Ovary (tissue), 9 donors: ENCODE results near the gene NIN. TPM values are rescaled to one million over a fixed set of nuclear protein-coding genes. Genes with fewer than 3 reads are reported as not detected.
A peak's percentile ranks its signal among the peaks of the same experiment; 100 is the strongest.

ENCODE experiments used
- DNase-seq, 5 donors: peaks; one replicate each; pipeline ENCODE4 v3.0.0-alpha.2; 2019 to 2020
- H3K27ac ChIP-seq, 2 donors: fragments of 200-600 bp; one replicate each; pipeline versions ENCODE4 v1.5.1 to v1.8.0; 2019 to 2022
- H3K27me3 ChIP-seq: fragments of 200-600 bp; one replicate; pipeline ENCODE4 v1.8.0; 2022
- H3K36me3 ChIP-seq: fragments of 200-600 bp; sonication (generic); one replicate; pipeline ENCODE4 v1.5.1; 2019
- H3K4me1 ChIP-seq: one replicate; pipeline ENCODE4 v1.8.1; 2013; ENCODE audit warnings: mild to moderate bottlenecking, moderate library complexity; ENCODE audit not compliant: insufficient read depth
- H3K4me3 ChIP-seq: fragments of 200-600 bp; sonication (generic); one replicate; pipeline ENCODE4 v1.5.1; 2017
- H3K9me3 ChIP-seq, 2 donors: fragments of 200-600 bp in 1 of 2; sonication (generic) in 1 of 2; one replicate each; pipeline versions ENCODE4 v1.5.1 to v1.8.1; 2013 to 2019; ENCODE audit warnings: mild to moderate bottlenecking in 1 of 2, moderate library complexity in 1 of 2
- EP300 ChIP-seq: sonication (generic); formaldehyde crosslinking; IDR thresholded peaks from one replicate; pipeline ENCODE4 v1.6.1; 2017; ENCODE audit warnings: antibody characterized with exemption
- POLR2A ChIP-seq: fragments of 450-650 bp; IDR thresholded peaks from one replicate; pipeline ENCODE4 v1.6.1; 2017; ENCODE audit warnings: antibody characterized with exemption, mild to moderate bottlenecking, moderate library complexity
- WGBS, 3 donors: extraction: QIAGEN DNeasy Blood & Tissue Kit in 1 of 3; methylation state at CpG; one replicate each; pipeline versions ENCODE4 v1.1.5 to v1.1.7; 2013 to 2017; 5-methylcytosine and 5-hydroxymethylcytosine counted together
- intact Hi-C, 4 donors: fragments of 100-400 bp; cut with DNase I; formaldehyde crosslinking; loops; one replicate each; pipeline versions ENCODE4 v1.11.0 to v1.15.1; 2022 to 2023
- polyA plus RNA-seq, 2 donors: library from polyadenylated mRNA; stranded (reverse); fragments of 200-250 nt in 1 of 2; fragments of 350-450 nt in 1 of 2; fragmentation: Illumina TruSeq in 1 of 2; extraction: RNeasy Lipid Tissue Mini Kit (QIAGEN cat#74804) in 1 of 2; gene quantifications; one replicate each; pipeline ENCODE4 v1.2.3, GENCODE V29; 2013 to 2014
- total RNA-seq, 7 donors: library from RNA; depleted of rRNA in 2 of 7; stranded (reverse); fragments of >200 nt in 2 of 7; fragmentation: NEBNext Ultra II Directional in 3 of 7; extraction: Animal tissue kit (Norgen Biotek cat#: 25700) in 3 of 7; gene quantifications; one replicate each; pipeline versions ENCODE4 v1.1.0 to v1.2.4, GENCODE V29; 2016 to 2023
- TF ChIP-seq, protein P1 (sequence below), 3 donors: fragments of 450-650 bp in 2 of 3; fragments of 200-600 bp in 1 of 3; IDR thresholded peaks; one replicate each; pipeline versions ENCODE4 v1.5.1 to v1.8.0; 2016 to 2022; ENCODE audit warnings: antibody characterized with exemption in 3 of 3, mild to moderate bottlenecking in 1 of 3
- donor health status: DM: no; HTN: no; CAD: no; lungs with moderate emphysema.
- donor health status: DM: no; HTN: no; CAD: no.
- donor health status: Bipolar disorder and iron deficiency.
- donor health status: DM: yes; HTN: yes; CAD: no.
- donor health status: DM: no; HTN: no; CAD: no.
- donor health status: DM: yes; HTN: yes; CAD: no.

Gene NIN
- total and polyA plus RNA-seq, 9 donors, result 6.4 to 32.4 (median 28.0) TPM

DNA sequence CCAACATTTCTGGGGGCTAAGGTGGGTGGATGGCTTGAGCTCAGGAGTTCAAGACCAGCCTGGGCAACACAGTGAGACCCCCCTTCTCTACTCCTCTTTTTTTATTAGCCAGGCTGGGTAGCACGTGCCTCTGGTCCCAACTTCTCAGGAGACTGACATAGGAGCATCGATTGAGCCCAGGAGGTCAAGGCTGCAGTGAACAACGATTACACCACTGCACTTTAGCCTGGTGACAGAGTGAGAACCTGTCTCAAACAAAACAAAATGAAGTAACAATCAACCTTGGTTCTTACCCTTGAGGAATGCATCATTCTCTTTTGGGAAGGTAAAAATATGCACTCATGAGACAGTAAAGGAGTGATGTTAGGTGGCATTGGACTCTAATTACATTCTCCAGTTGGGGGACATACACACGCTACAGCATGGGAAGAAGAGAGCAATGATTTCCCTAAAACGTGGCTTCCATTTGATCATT lies 3.9 kb upstream of the NIN start:
- Histone ChIP-seq H3K4me3 (no peak overlapping the region), H3K4me1 (no peaks in the 10 kb centered on the region), H3K27ac (no peak overlapping the region), H3K36me3 (no peaks in the 10 kb centered on the region), H3K9me3 (no peaks in the 10 kb centered on the region), H3K27me3 (no peaks in the 10 kb centered on the region)
- intact Hi-C loops, result no loop called here
- 76 to 83% (median 78%) methylated on average over 5 of the region's 5 CpGs for WGBS, 3 donors
- DNase-seq, result no peak
- TF ChIP-seq, protein P1, sequence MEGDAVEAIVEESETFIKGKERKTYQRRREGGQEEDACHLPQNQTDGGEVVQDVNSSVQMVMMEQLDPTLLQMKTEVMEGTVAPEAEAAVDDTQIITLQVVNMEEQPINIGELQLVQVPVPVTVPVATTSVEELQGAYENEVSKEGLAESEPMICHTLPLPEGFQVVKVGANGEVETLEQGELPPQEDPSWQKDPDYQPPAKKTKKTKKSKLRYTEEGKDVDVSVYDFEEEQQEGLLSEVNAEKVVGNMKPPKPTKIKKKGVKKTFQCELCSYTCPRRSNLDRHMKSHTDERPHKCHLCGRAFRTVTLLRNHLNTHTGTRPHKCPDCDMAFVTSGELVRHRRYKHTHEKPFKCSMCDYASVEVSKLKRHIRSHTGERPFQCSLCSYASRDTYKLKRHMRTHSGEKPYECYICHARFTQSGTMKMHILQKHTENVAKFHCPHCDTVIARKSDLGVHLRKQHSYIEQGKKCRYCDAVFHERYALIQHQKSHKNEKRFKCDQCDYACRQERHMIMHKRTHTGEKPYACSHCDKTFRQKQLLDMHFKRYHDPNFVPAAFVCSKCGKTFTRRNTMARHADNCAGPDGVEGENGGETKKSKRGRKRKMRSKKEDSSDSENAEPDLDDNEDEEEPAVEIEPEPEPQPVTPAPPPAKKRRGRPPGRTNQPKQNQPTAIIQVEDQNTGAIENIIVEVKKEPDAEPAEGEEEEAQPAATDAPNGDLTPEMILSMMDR (IDR thresholded peaks at IDR 0.05), result no peak
- TF ChIP-seq POLR2A (no peak), EP300 (no peak)

DNA sequence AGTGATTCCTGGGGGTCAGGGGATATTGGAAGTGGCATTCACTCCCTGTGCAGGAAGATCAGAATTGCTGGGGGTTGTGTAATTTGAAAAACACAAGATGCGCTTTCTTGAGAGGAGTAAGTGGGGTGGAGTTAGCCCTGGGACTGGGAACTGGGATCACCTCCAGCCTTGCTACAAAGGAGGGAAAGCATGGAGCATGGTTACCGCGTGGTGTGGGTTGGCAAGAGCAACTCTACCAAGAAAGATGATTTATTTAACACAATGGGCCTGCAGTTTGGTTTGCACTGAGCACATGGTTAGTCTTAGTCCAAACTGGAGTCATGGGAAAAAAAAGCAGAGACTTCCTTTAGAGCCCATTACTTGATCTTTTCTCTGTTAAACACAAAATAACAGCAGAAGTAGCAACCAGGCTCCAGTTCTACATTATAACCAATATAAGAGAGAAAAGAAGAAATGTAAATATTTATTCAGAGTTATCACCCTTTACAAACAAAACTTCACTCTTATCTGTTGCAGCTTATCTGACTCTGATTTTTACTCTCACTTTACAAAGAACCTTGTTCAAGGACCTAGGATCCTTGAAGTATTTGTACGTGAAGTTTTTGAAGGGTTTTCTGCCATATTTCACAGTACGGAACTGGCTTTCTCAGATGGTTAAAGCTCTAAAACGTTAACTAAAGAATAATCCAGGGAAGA lies 2.1 kb upstream of the NIN start:
- 75 to 84% (median 80%) methylated on average over 6 of the region's 6 CpGs for WGBS, 3 donors
- Histone ChIP-seq H3K4me1 (peaks cover 2% of the 10 kb centered on the region), H3K36me3 (no peaks in the 10 kb centered on the region), H3K27ac (no peak overlapping the region), H3K9me3 (no peaks in the 10 kb centered on the region), H3K4me3 (no peak overlapping the region), H3K27me3 (no peaks in the 10 kb centered on the region)
- intact Hi-C loops, result no loop called here
- DNase-seq, result no peak
- TF ChIP-seq, protein P1 (IDR thresholded peaks at IDR 0.05), result no peak

DNA sequence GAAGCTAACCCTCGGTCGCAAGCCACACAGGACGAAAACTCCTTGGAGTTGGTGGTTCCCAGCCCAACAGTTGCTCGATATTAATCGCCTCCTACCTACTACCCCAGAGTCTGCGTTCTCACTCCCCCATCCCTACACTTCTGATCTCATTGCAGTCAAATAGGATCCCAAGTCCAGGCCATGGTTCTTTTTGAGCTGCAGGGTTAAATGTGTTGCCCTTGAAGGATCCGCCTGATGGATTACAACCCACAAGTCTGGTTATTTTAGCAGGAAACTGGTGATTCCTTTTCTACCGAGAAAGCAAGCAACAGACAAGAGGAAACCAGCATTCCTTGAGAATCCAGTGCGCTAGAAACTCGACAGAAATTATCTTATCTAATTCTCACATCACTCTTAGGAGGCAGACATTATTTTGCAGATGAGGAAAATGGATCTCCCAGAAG lies 785 bp upstream of the NIN start:
- WGBS, 3 donors, result 6 to 8% (median 6%) methylated on average over 10 of the region's 10 CpGs
- Histone ChIP-seq H3K4me3 (peak overlapping the region; percentile 86), H3K36me3 (no peaks in the 10 kb centered on the region), H3K27me3 (no peaks in the 10 kb centered on the region), H3K9me3 (no peaks in the 10 kb centered on the region), H3K27ac (peak overlapping the region; percentile 56 to 90), H3K4me1 (peaks cover 2% of the 10 kb centered on the region)
- TF ChIP-seq EP300, result no peak
- no peak for TF ChIP-seq POLR2A
- TF ChIP-seq, protein P1 (IDR thresholded peaks at IDR 0.05), result no peak
- DNase-seq, result no peak
- intact Hi-C loops, result no loop called here

DNA sequence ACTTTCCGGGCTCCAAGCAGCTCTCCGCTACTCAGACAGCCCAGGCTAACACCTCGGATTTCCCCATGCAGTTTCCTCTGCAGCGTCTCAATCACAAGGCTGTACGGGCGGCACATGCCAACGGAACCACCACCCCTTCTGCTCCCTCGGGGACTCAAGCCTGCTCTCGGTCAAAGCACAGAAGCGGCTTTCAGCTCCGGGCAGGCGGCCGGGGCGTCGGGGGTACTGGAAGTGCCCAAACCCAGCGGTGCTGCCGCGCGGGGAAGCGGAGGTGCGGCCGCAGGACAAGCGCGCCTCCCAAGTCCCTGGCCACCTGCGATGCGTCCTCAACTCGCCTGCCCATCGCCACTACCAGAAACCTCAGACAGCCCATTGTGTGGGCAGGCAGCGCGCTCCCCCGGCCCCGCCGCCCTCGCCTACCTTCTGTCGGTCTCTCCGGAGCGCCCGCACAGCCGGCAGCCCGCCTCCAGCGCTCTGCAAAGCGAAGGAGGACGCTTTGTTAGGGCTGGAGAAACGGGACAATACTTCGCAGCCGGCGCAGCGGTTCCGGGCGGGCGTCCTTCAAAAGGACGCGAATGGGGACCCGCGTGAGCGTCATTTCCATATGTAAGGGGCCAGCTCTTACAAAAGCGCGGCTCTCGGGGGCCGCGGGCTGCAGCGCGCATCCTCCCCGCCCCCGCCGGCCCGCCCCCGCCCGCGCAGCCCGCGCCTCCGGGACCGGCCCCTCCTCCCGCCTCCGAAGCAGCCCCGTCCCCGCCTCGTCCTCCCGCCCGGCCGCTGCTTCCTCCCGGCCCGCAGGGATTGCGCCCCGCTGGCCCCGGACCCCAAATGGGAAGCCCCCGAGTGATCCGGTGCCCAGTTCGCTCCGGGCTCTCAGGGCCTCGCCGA lies 674 bp downstream of the NIN start:
- Histone ChIP-seq H3K4me3 (peak overlapping the region; percentile 86), H3K4me1 (peaks cover 2% of the 10 kb centered on the region), H3K27me3 (no peaks in the 10 kb centered on the region), H3K9me3 (no peaks in the 10 kb centered on the region), H3K27ac (peak overlapping the region; percentile 56 to 90), H3K36me3 (no peaks in the 10 kb centered on the region)
- 0 to 1% (median 1%) methylated on average over 63 to 93 of the region's 93 CpGs for WGBS, 3 donors
- intact Hi-C loops, result no loop called here
- TF ChIP-seq, protein P1 (IDR thresholded peaks at IDR 0.05), result no peak
- no peak for TF ChIP-seq EP300
- no peak for TF ChIP-seq POLR2A
- peak; percentile 41 to 67 (median 58) for DNase-seq
